Neural cell (in vitro differentiated cells): Measurements from ENCODE around the gene LCP2.

Source experiments
- EP300 ChIP-seq: fragments of 450-650 bp; conservative IDR thresholded peaks from 2 replicates; pipeline ENCODE4 v1.6.1; 2014; ENCODE audit warnings: antibody characterized with exemption, mild to moderate bottlenecking, moderate library complexity; ENCODE audit not compliant: poor library complexity, severe bottlenecking
- EZH2 ChIP-seq: fragments of 200-600, 300-800 bp; shearing (Covaris generic), sonication (generic); IDR thresholded peaks from 2 replicates; pipeline ENCODE4 v1.6.1; 2014; ENCODE audit warnings: antibody characterized with exemption, low read length, borderline replicate concordance, mild to moderate bottlenecking; ENCODE audit not compliant: insufficient read depth, poor library complexity, severe bottlenecking
- MXI1 ChIP-seq: fragments of 450-650 bp; conservative IDR thresholded peaks from 2 replicates; pipeline ENCODE4 v1.6.1; 2014; ENCODE audit warnings: antibody characterized with exemption, mild to moderate bottlenecking; ENCODE audit not compliant: poor library complexity, severe bottlenecking
- POLR2AphosphoS5 ChIP-seq: IDR thresholded peaks from 2 replicates; pipeline ENCODE4 v1.6.1; 2012
- RAD21 ChIP-seq: fragments of 450-650 bp; conservative IDR thresholded peaks from 2 replicates; pipeline ENCODE4 v1.6.1; 2014; ENCODE audit warnings: antibody characterized with exemption, mild to moderate bottlenecking, moderate library complexity
- SMC3 ChIP-seq: fragments of 450-650 bp; conservative IDR thresholded peaks from 2 replicates; pipeline ENCODE4 v1.6.1; 2014; ENCODE audit warnings: antibody characterized with exemption, mild to moderate bottlenecking, moderate library complexity; ENCODE audit not compliant: poor library complexity
- TF ChIP-seq, protein P1 (sequence below): fragments of 450-650 bp; IDR thresholded peaks from 2 replicates; pipeline ENCODE4 v1.5.1; 2014; ENCODE audit warnings: antibody characterized with exemption, mild to moderate bottlenecking, moderate library complexity; ENCODE audit not compliant: poor library complexity, severe bottlenecking
- TF ChIP-seq, protein P2 (sequence below): IDR thresholded peaks from 2 replicates; pipeline ENCODE4 v1.6.1; 2012; ENCODE audit warnings: borderline replicate concordance

DNA sequence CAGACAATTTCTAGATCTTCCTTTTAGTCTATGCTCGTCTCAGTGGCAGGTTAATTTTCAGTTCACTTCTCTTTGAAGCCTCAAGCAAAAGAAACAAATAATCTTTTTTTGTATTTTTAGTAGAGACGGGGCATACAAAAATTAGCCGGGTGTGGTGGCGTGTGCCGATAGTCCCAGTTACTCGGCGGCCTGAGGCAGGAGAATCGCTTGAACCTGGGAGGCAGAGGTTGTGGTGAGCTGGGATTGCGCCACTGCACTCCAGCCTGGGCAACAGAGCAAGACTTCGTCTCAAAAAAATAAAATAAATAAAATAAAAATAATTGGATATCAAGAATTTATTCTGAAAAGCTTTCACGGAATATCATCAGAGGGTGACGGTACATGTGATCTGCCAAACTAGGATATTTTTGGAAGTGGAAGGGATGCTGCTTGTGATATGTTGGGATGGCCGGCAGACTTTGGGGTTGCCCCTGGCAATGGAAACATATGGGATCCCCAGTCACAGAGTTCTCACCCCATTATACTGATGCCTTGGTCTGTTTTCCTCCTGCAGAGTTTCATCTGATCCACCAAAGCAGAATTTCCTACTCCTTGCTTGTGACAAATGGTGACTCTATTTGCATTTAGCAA, 7.6 kb upstream of the LCP2 start:
- no peak for TF ChIP-seq SMC3
- TF ChIP-seq, protein P1, sequence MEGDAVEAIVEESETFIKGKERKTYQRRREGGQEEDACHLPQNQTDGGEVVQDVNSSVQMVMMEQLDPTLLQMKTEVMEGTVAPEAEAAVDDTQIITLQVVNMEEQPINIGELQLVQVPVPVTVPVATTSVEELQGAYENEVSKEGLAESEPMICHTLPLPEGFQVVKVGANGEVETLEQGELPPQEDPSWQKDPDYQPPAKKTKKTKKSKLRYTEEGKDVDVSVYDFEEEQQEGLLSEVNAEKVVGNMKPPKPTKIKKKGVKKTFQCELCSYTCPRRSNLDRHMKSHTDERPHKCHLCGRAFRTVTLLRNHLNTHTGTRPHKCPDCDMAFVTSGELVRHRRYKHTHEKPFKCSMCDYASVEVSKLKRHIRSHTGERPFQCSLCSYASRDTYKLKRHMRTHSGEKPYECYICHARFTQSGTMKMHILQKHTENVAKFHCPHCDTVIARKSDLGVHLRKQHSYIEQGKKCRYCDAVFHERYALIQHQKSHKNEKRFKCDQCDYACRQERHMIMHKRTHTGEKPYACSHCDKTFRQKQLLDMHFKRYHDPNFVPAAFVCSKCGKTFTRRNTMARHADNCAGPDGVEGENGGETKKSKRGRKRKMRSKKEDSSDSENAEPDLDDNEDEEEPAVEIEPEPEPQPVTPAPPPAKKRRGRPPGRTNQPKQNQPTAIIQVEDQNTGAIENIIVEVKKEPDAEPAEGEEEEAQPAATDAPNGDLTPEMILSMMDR: no peak
- no peak for TF ChIP-seq POLR2AphosphoS5
- TF ChIP-seq, protein P2, sequence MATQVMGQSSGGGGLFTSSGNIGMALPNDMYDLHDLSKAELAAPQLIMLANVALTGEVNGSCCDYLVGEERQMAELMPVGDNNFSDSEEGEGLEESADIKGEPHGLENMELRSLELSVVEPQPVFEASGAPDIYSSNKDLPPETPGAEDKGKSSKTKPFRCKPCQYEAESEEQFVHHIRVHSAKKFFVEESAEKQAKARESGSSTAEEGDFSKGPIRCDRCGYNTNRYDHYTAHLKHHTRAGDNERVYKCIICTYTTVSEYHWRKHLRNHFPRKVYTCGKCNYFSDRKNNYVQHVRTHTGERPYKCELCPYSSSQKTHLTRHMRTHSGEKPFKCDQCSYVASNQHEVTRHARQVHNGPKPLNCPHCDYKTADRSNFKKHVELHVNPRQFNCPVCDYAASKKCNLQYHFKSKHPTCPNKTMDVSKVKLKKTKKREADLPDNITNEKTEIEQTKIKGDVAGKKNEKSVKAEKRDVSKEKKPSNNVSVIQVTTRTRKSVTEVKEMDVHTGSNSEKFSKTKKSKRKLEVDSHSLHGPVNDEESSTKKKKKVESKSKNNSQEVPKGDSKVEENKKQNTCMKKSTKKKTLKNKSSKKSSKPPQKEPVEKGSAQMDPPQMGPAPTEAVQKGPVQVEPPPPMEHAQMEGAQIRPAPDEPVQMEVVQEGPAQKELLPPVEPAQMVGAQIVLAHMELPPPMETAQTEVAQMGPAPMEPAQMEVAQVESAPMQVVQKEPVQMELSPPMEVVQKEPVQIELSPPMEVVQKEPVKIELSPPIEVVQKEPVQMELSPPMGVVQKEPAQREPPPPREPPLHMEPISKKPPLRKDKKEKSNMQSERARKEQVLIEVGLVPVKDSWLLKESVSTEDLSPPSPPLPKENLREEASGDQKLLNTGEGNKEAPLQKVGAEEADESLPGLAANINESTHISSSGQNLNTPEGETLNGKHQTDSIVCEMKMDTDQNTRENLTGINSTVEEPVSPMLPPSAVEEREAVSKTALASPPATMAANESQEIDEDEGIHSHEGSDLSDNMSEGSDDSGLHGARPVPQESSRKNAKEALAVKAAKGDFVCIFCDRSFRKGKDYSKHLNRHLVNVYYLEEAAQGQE: no peak
- TF ChIP-seq EZH2: no peak
- no peak for TF ChIP-seq RAD21
- TF ChIP-seq MXI1: no peak
- no peak for TF ChIP-seq EP300
